ENCODE results near the gene SFN.
"Not testable (repeated sequence)": the region's sequence is repeated elsewhere in the genome, so short reads cannot be mapped to it uniquely, and the experiment has no call there.

SFN gene

DNA sequence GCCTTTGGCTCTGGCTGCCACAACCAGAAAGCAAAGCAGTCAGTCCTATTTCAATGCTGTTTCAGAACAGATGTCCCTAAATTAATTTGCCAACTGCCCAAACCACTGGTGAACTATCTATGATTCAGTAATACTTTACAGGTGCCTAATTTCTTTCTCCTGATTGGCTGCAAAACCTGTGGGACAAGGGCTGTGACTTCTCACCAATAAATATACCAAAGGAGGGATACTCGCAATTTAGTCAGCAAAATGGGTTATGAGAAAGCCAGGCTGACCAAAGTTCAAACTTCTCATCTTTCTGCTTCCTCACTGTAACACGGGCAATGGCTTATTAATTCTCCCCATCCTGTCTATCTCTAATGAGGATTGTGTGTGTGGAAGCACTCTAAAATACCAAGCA is 14.4 kb downstream of the SFN start:
- TF ChIP-seq, protein P1, sequence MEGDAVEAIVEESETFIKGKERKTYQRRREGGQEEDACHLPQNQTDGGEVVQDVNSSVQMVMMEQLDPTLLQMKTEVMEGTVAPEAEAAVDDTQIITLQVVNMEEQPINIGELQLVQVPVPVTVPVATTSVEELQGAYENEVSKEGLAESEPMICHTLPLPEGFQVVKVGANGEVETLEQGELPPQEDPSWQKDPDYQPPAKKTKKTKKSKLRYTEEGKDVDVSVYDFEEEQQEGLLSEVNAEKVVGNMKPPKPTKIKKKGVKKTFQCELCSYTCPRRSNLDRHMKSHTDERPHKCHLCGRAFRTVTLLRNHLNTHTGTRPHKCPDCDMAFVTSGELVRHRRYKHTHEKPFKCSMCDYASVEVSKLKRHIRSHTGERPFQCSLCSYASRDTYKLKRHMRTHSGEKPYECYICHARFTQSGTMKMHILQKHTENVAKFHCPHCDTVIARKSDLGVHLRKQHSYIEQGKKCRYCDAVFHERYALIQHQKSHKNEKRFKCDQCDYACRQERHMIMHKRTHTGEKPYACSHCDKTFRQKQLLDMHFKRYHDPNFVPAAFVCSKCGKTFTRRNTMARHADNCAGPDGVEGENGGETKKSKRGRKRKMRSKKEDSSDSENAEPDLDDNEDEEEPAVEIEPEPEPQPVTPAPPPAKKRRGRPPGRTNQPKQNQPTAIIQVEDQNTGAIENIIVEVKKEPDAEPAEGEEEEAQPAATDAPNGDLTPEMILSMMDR (IDR thresholded peaks at IDR 0.05), result no peak
- TF ChIP-seq ZFX (IDR thresholded peaks at IDR 0.05; ENCODE audit: borderline replicate concordance), result no peak
- peak overlapping the region; percentile 23 for H3K27ac ChIP-seq

DNA sequence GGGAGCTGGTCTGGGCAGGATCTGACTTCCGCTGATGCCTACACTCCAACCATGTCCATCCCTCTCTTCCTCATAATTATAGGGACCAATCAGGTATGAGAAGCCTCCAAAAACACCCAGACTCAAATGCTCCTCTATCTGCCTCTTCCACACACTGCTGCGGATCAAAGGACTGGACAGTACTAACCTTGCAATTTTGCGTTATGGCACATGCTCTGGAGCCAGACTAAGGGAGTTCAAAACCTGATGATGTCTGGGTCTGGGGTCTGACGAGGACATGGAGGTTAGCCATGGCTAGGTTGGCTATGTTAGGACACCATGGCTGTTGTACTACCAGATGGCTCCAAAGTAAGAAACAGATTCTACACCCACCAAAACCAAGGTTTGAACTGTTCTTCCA is 16.8 kb downstream of the SFN start:
- no peak overlapping the region for H3K27ac ChIP-seq
- TF ChIP-seq ZFX (IDR thresholded peaks at IDR 0.05; ENCODE audit: borderline replicate concordance), result no peak
- TF ChIP-seq, protein P1 (IDR thresholded peaks at IDR 0.05), result no peak

DNA sequence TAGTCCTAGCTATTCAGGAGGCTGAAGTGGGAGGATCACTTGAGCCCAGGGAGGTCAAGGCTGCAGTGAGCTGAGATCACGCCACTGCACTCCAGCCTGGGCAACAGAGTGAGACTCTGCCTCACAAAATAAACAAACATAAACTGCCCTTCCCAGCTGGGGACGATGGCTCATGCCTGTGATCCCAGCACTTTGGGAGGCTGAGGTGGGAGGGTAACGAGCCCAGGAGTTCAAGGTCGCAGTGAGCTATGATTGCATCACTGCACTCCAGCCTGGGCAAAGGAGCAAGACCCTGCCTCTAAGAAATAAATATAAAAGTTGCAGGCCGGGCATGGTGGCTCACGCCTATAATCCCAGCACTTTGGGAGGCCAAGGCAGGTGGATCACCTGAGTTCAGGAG is 18.7 kb downstream of the SFN start:
- H3K27ac ChIP-seq, result not testable (repeated sequence)

DNA sequence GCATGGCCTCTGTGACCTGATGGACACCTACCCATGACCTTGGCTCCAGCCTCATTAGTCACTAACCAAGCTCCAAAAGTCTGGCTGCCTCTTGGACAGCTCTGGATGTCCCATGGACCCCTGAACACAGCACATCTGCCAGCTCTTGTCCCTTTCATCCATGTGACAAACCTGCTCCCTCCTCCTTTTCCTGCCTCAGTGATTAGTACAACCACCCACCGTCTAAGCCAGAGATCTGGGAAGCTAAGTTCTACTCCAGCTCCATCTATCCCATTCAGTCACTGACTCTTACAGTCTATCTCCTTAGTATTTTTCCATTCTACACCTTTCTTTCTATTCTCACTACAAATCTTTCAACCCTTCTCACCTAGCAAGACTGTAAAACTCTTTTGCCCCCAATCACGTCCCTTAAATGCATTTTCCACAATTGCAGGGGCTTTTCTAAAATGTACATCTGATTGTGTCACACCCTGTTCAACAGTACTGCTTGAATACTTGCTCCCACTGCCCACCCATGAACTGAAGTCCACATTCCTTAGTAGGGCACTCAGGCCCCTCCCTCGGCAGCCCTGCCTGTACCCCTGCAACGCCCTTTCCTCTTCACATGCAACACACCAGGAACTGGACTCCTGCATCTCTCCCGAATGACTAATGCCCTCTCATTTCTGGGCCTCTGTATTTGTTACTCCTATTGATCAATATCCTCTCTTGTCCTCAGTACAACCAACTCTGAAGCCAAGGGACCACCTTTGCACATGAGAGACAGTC is 19.9 kb downstream of the SFN start:
- TF ChIP-seq, protein P1 (IDR thresholded peaks at IDR 0.05), result no peak
- TF ChIP-seq ZFX (IDR thresholded peaks at IDR 0.05; ENCODE audit: borderline replicate concordance), result no peak
- no peak overlapping the region for H3K27ac ChIP-seq

DNA sequence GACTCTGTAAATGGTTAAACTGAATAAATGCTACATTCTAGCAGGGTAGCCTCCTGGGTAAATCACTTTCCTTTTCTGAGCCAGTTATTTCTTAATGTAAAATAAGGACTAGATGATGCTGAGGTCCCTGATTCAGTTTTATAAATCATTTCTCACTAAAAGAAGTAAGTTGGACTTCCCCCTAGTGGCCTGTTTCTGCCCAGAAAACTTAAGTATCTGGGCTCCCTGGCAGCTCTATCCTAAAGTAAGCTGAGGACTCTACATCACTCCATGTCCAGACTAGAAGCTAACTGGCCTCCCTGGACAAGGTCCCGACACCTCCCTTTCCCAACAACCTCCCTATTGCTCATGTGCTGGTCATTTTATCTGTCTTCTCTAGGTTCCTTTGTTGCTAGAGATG is 24.2 kb downstream of the SFN start:
- TF ChIP-seq, protein P1 (IDR thresholded peaks at IDR 0.05), result peak; percentile 37
- TF ChIP-seq ZFX (IDR thresholded peaks at IDR 0.05; ENCODE audit: borderline replicate concordance), result no peak
- H3K27ac ChIP-seq, result no peak overlapping the region

DNA sequence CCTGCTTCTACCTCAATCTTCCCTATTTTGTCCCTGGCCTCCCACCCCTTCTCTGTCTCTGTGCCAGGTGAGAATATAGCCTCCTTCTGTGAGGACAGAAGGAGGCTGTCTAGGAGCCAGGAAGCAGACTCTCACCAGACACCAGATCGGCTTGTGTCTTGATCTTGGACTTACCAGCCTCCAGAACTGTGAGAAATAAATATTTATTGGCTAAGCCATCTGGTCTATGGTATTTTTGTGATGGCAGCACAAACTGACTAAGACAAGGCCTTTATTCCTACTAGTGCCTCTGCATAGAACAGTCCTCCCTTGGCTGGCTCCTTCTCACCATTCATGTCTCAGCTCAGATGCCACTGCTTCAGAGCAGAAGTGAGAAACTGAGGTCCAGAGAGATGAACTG is 25.3 kb downstream of the SFN start:
- TF ChIP-seq ZFX (IDR thresholded peaks at IDR 0.05; ENCODE audit: borderline replicate concordance), result no peak
- H3K27ac ChIP-seq, result no peak overlapping the region; the same call in 1 of the 2 replicates

DNA sequence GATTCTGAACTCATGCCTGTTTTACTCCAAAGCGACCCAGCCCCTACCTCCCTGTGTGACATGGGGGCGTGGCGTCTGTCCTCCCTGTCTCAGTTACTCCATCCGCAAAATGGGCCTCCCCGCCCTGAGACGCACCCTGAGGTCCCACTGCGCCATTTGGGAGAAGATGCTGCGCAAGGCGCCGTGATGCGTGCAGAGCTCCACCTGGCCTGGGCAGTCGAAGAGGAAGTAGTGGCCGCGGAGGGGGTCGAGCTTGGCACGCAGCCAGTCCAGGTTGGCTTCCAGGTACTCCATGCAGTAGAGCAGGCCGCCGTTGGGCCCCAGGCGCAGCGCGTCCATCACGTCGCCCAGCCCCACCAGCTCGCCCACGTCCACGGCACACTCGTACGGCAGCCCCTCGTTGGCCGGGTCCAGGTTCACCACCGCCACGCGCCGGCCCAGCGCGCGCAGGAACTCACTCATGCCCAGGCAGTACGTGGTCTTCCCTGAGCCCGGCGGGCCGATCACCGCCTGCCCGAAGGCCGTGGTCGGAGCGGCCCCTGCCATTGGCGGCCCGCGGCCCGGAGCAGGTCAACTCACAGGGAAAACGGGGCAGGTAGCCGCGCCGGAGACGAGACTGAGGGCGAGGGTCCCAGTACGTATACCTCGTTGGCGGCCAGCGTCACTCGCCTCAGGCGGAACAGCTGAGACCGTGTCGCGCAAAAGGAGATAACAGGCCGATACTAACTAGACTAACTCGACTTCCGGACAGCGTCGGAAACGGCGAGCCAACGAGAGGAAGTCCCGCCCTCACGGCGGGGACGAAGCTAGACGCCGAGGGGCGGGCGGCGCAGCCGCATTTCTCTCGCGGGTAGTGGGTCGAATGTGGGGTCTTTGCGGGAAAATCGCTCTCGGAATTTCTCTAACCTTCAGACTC is 26.9 kb downstream of the SFN start, which contains the start of gene GPN2:
TSS of gene GPN2 (minus strand) at position 733 of the 916 bp plus-strand sequence. CDS start at position 546, 187 bp downstream.
- no peak for TF ChIP-seq ZFX (IDR thresholded peaks at IDR 0.05; ENCODE audit: borderline replicate concordance)
- TF ChIP-seq, protein P1 (IDR thresholded peaks at IDR 0.05), result no peak
- peak within 1 kb of the TSS; percentile 86 for H3K27ac ChIP-seq

DNA sequence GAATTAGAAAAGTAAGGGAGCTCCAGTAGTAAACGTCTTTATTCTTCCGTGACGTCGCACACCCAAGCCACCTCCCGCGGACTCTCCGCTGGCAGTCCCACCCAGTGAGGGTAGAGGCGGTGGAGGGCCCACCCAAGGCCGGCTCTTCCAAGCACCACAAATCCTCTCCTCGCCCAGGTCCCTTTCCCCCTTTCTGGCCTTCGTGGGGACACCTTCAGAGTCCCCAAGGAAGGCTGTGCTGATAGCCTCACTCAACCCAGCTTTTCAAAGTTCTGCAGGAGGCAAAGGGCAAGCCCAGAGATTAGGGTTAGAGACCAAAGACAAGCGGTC is 27.5 kb downstream of the SFN start:
- no peak for TF ChIP-seq ZFX (IDR thresholded peaks at IDR 0.05; ENCODE audit: borderline replicate concordance)
- TF ChIP-seq, protein P1 (IDR thresholded peaks at IDR 0.05), result no peak
- peak overlapping the region; percentile 86 for H3K27ac ChIP-seq

Data from 22Rv1 (cell line).